SW480 (cell line): ENCODE measurements around the gene SNED1.

Experiments
- DNase-seq: peaks from one replicate; pipeline ENCODE4 v3.0.0-alpha.2; 2016; ENCODE audit warnings: low spot score

Gene SNED1

DNA sequence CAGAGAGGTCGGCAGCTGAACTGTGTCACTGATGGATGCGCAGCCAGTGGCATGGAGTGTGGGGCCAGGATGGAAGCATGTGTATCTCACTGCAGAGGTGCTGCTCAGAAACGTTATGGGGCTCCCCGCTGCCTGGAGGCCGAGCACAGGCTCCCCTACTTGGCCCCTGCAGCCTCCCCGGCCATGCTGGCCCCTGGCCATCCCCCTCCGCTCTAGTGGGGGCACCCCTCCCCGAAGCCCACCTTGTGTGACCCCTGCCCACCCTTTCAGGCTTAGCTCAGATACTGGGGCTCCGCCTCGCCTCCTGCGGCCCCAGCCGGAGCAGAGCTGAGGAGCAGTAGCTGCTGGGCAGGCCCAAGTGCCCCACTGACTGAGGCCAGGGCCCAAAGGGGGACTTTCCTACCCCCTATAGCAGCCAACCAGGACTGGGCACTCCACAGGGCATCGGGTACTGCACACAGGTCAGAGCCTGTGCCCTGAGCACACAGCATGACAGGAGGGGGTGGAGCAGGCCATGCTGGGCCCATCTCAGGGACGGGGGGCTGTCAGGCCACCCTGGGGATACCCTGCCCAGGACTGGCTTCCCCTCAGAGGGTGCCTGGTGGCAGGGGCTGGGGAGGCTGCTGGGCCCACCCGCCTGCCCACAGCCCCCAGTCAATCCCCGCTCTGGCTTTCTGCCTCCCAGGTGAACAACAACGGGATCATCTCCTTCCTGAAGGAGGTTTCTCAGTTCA, 31.3 kb downstream of the SNED1 start:
- DNase-seq: no peak

DNA sequence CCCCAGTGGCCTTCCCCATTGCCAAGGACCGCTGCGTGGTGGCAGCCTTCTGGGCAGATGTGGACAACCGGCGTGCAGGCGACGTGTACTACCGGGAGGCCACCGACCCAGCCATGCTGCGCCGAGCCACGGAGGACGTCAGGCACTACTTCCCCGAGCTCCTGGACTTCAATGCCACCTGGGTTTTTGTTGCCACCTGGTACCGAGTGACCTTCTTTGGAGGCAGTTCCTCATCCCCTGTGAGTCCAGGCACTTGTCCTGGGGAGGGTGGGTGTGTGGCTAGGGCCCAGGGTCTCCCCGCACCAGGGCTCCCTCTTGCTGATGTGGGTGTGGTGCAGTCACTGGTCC, 31.9 kb downstream of the SNED1 start:
- DNase-seq: no peak

- no peak for DNase-seq
Observed at GRCh38 chr2:241030883-241031282, 32.5 kb downstream of the SNED1 start.

DNA sequence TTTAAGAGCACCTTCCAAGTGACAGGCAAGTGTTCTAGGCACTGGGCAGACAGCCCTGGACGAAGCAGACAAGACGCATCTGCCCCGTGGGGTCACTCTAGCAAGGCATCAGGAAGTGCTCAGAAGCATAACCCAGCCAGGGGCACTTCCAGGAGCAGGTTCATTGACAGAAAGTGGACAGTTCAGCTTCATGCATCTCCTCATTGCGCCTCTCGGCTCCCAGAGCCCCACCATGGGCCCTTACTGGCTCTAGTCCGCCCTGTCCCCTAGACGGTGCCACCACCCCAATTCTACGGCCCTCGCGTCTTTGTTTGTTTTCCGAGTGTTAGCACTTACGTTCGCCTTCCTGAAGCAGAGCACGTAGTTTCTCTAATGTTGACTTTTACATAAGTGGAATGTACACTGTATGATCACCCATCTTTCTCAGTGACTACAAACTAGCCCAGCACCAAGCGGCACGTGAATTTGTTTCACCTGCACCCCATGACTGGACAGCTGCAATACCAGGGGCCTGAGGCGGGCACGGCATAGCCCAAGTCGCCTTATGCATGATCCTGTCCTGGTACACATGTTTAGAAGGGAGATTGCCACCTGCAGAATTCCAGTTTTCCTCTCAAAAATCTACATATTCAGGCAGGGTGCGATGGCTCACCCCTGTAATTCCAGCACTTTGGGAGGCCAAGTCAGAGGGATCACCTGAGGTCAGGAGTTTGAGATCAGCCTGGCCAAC, 33.2 kb downstream of the SNED1 start:
- DNase-seq: no peak

DNA sequence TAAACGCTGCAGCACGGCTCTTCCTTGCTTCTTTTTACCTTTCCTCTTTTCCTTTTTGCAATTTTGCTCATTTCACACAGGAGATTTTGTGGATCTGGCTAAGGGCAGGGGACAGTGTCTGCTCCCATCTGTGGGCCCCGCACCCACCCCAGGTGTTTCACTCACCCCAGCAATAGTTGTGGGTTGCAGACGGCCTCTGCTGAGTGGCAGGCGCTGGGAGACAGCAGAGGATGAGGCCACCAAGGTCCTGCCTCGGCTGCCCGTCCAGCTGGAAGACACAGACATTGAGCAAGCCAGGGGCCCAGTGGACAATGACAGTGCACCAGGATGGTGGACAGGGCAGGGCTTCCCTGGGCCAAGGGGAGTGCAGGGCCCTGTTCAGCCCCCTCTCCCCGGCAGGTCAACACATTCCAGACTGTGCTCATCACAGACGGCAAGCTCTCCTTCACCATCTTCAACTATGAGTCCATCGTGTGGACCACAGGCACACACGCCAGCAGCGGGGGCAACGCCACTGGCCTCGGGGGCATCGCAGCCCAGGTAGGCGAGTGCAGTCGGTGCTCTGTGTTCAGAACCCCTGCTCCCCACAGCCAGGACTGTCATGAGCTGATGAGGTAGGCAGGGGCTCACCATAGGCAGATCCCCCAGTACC, 35.0 kb downstream of the SNED1 start:
- DNase-seq: no peak

DNA sequence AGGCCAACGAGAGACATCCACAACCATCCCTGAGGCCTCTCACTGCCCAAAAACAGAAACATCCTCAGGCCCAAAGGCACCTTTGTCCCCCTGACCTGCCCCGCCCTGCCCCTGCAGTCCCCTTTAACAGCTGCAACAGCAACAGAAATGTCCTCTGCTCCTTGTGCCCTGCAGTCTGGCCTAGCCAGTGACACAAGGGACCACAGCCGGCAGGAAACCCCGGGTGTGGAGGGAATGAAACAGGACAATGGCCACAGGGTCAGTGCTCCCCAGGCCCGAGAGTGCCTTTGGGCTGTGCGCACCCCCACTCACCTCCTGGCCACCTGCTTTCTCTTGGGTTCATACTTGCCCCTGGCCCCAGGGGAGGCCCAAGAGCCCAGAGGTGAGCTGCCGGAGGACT, 35.6 kb downstream of the SNED1 start:
- no peak for DNase-seq

GRCh38 chr2:241034490-241035141, 36.2 kb downstream of the SNED1 start:
- no peak for DNase-seq

- DNase-seq: no peak
Observed at GRCh38 chr2:241035142-241035817, 36.9 kb downstream of the SNED1 start.

DNA sequence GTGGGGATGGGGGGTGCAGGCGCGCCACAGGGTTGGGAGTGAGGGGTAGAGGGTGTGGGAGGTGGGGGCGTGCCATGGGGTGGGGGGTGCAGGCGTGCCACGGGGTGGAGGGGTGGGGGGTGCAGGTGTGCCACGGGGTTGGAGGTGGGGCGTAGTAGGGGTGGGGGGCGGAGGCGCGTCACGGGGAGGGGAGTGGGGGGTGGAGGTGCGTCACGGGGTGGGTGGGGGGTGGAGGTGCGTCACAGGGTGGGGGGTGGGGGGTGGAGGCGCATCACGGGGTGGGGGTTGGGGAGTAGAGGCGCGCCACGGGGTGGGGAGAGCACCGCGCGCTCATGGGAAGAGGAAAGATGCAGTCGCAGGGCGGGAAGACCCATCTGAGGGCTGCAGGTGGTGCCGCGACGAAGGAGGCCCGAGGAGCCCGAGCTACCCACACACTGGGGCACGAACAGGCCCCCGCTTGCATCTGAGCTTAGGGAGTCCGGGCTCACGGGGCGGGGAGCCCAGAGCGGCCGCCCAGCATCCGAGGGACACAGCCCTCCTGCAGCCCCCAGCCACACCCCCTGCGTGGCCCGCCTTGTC, 37.5 kb downstream of the SNED1 start:
- DNase-seq: no peak

GRCh38 chr2:241036397-241036963, 38.1 kb downstream of the SNED1 start:
- peak; percentile 74 for DNase-seq

- no peak for DNase-seq
Observed at GRCh38 chr2:241036964-241037421, 38.6 kb downstream of the SNED1 start.

- no peak for DNase-seq
Observed at GRCh38 chr2:241037498-241037897, 39.1 kb downstream of the SNED1 start.

GRCh38 chr2:241038374-241039180, 40.2 kb downstream of the SNED1 start:
- DNase-seq: no peak

DNA sequence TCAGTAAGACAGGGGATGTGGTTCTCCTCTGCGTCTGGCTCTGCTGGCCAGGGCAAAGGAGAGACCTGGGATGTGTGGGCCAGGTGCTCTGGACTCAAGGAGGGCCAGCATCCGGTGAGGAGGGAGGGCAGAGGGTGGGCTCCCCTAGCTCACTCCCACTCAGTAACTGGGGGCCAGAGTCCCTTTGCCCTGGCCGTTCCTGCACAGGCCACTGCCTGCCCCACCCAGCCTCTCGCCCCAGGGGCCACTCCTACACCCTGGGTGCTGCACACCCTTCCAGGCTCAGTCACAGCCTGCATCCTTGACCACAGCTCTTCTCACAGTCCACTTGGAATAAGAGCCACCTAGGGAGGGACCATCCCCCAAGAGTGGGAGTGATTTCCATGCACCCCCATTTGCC, 41.0 kb downstream of the SNED1 start:
- no peak for DNase-seq

- DNase-seq: no peak
Observed at GRCh38 chr2:241040081-241040803, 41.8 kb downstream of the SNED1 start.

DNA sequence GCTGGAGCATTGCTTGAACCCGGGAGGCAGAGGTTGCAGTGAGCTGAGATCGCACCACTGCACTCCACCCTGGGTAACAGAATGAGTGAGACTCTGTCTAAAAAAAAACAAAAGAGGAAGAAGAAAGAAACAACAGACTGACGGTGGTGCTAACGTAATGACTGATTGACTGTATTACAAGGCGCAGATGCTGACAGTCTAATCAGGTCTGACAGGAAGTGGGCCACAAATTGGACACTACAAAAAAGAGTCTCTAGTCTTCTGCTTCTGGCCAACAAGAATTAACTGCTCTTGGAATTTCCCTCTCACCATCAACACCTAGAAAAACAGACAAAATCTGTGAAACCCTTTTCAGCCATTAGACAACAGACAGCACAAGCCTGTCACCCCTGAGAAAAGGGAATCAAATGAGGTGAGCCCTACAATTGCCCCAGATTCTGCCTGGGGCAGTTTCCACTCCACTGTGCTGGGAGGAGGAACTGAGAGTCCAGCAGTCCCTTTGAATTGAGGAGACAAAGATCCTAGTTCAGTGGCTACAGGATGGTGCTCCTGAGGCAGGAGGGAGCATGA, 43.3 kb downstream of the SNED1 start:
- no peak for DNase-seq

- DNase-seq: no peak
Observed at GRCh38 chr2:241043581-241043980, 45.2 kb downstream of the SNED1 start.

GRCh38 chr2:241047253-241048010, 49.0 kb downstream of the SNED1 start:
- DNase-seq: peak; percentile 10
